ENCODE data around the gene COX7A2. TPM values are rescaled to one million over a fixed set of nuclear protein-coding genes. Genes with fewer than 3 reads are reported as not detected.

The COX7A2 gene
- total RNA-seq, 1 experiment from 2014 or later: 600 TPM

DNA sequence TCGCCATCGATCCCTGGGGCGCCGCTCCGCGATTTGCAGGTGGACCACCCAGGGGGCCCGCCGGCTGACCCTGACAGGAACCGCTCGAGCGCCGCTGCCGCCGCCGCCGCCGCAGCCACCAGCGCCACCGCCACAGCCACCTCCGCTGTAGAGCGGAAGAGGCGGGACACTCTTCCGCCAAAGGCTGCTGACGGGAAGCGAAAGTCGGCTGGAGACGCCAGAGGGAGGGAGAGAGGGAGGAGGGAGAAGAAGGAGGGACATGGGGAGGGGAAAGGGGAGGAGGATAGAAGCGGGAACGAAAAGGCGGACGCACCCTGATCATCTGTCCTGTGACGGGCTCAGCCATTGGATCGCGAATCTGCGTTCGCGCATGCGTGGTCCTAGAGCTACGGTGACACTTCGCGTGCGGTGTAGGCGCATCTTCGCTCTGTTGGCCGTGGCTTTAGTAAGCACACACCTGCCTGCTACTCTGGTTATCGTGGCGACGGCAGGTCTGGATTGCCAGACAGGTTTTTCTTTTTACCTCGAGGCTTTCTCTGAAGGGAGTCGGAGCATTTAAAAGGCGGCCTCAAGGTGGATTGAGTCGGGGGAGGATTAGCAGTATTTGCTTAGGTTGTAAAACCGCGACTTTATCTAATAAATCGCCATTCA lies 41.2 kb upstream of the COX7A2 start, which contains the start of gene TMEM30A (continued):
- peak; percentile 32; the same call in 1 of the 2 replicates for TF ChIP-seq ELF1 (IDR thresholded peaks at IDR 0.05; ENCODE audit: borderline replicate concordance, low read depth)

DNA sequence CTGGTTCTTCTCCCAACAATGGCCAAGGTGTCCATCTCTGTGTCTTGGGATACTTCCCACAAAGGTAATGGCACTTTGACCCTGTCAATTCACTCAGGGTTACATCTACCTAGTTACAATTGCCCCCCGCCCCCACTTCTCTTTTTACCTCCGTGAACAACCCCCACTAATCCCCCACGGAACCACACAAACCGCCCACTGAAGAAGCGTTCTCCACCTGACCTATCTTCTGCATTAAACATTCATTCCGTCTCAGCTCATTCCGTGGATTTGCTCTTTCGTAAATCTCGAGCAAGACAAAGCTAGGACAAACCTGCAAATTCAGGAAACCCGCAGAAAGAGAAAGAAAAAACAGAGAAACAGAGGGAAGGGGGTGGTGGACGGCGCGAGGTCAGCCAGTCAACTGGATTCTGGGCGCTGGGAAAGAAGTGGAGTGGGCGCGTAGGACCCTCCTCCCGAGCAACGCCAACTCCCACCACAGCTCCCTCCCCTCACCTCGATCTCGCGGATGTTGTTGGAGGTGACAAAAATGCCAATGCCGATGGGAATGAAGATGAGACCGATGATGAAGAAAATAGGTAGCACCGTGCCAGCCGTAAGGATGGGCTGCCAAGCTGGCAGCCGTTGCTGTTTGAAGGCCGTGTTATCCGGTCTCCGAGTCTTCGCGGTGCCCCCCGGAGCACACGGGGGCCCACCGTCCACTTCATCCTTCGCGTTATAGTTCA lies 40.5 kb upstream of the COX7A2 start:
- H3K27me3 ChIP-seq (ENCODE audit: insufficient read depth, low read length): no peaks in the 10 kb centered on the region
- peak overlapping the region; percentile 81 for H3K9ac ChIP-seq (ENCODE audit: low read length)
- no peak for DNase-seq (ENCODE audit: low read depth, low spot score)
- H3K4me1 ChIP-seq (ENCODE audit: control insufficient read depth in 1 of 2, insufficient read depth in 2 of 2, low read length in 2 of 2): peaks cover 6 to 19% of the 10 kb centered on the region in 2 experiments; a peak in 3 of 4 replicates
- POLR2A ChIA-PET: interaction anchor here (1.1 to 1.5 kb wide), 2 partner anchors 12 to 14 kb away, joined by 3 read pairs; no protein-coding TSS in a partner anchor
- no peaks in the 10 kb centered on the region for H3K36me3 ChIP-seq (ENCODE audit: control insufficient read depth in 1 of 2, insufficient read depth in 2 of 2, low read length in 2 of 2)
- RAD21 ChIA-PET (ENCODE audit: low non-redundant PET in 1 of 2, low total read pairs in 2 of 2, uncharacterized antibody in 2 of 2, unreplicated experiment in 2 of 2): interaction anchor here in 1 of 2 experiments (0.6 kb wide), 1 partner anchor 264 kb away, joined by 7 read pairs; no protein-coding TSS in a partner anchor
- intact Hi-C loops (cut with micrococcal nuclease): no loop called here
- no peaks in the 10 kb centered on the region for H3K9me2 ChIP-seq (ENCODE audit: insufficient read depth)
- no peak overlapping the region for H2AFZ ChIP-seq (ENCODE audit: low read depth, low read length, poor library complexity, severe bottlenecking)
- H3K4me3 ChIP-seq (replicated peaks in 1 of 2; ENCODE audit: low read depth in 1 of 2, low read length in 2 of 2): peak overlapping the region; percentile 86 to 98
- ATAC-seq: peak; percentile 43
- H3K79me2 ChIP-seq (ENCODE audit: insufficient read depth, low read length): peaks cover 62% of the 10 kb centered on the region
- no peaks in the 10 kb centered on the region for H4K20me1 ChIP-seq (ENCODE audit: insufficient read depth)
- H3K4me2 ChIP-seq (ENCODE audit: low read length): peak overlapping the region; percentile 90
- peak overlapping the region; percentile 58 for H3K27ac ChIP-seq (ENCODE audit: low read depth, low read length)
- TF ChIP-seq CEBPB (IDR thresholded peaks at IDR 0.05; ENCODE audit: low read depth) (no peak), CBX3 (IDR thresholded peaks at IDR 0.05; ENCODE audit: low read depth) (no peak), ELF1 (IDR thresholded peaks at IDR 0.05; ENCODE audit: borderline replicate concordance, low read depth) (no peak), ZFX (IDR thresholded peaks at IDR 0.05) (peak; percentile 53; the same call in 1 of the 2 replicates), YY1 (IDR thresholded peaks at IDR 0.05; ENCODE audit: extremely low read depth, insufficient replicate concordance, low read depth, low read length) (no peak), FOSL1 (IDR thresholded peaks at IDR 0.05; ENCODE audit: low read depth) (no peak), RAD21 (IDR thresholded peaks at IDR 0.05; ENCODE audit: low read depth) (no peak)
- TF ChIP-seq, protein P1, sequence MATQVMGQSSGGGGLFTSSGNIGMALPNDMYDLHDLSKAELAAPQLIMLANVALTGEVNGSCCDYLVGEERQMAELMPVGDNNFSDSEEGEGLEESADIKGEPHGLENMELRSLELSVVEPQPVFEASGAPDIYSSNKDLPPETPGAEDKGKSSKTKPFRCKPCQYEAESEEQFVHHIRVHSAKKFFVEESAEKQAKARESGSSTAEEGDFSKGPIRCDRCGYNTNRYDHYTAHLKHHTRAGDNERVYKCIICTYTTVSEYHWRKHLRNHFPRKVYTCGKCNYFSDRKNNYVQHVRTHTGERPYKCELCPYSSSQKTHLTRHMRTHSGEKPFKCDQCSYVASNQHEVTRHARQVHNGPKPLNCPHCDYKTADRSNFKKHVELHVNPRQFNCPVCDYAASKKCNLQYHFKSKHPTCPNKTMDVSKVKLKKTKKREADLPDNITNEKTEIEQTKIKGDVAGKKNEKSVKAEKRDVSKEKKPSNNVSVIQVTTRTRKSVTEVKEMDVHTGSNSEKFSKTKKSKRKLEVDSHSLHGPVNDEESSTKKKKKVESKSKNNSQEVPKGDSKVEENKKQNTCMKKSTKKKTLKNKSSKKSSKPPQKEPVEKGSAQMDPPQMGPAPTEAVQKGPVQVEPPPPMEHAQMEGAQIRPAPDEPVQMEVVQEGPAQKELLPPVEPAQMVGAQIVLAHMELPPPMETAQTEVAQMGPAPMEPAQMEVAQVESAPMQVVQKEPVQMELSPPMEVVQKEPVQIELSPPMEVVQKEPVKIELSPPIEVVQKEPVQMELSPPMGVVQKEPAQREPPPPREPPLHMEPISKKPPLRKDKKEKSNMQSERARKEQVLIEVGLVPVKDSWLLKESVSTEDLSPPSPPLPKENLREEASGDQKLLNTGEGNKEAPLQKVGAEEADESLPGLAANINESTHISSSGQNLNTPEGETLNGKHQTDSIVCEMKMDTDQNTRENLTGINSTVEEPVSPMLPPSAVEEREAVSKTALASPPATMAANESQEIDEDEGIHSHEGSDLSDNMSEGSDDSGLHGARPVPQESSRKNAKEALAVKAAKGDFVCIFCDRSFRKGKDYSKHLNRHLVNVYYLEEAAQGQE (IDR thresholded peaks at IDR 0.05; ENCODE audit: low read depth): no peak
- BruUV-seq (replicated peaks): no TSS peak
- CTCF ChIA-PET: interaction anchor here (1.4 kb wide), 1 partner anchor 13 kb away, joined by 10 read pairs; no protein-coding TSS in a partner anchor
- no peaks in the 10 kb centered on the region for H3K9me3 ChIP-seq (ENCODE audit: control insufficient read depth in 1 of 2, insufficient read depth in 1 of 2, low read depth in 1 of 2, low read length in 2 of 2)
